ENCODE data around the gene ITPR3.

DNA sequence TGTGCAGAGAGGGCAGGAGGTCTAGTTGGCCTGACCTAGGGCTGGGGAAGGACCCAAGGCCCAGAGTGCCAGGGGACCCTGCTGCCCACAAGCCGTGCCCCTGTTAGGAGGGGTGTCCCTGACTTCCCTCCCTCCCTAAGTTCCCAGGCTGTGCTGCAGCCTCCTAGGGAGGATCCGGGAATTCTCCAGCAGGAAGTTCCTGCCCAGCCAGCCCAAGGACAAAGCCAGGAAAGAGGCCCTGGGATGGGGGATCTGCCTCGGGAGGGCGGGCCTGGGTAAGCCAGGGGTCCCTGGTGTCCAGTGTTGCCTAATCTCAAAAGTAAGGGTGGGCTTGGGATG, 31.8 kb upstream of the ITPR3 start:
- TF ChIP-seq, protein P1, sequence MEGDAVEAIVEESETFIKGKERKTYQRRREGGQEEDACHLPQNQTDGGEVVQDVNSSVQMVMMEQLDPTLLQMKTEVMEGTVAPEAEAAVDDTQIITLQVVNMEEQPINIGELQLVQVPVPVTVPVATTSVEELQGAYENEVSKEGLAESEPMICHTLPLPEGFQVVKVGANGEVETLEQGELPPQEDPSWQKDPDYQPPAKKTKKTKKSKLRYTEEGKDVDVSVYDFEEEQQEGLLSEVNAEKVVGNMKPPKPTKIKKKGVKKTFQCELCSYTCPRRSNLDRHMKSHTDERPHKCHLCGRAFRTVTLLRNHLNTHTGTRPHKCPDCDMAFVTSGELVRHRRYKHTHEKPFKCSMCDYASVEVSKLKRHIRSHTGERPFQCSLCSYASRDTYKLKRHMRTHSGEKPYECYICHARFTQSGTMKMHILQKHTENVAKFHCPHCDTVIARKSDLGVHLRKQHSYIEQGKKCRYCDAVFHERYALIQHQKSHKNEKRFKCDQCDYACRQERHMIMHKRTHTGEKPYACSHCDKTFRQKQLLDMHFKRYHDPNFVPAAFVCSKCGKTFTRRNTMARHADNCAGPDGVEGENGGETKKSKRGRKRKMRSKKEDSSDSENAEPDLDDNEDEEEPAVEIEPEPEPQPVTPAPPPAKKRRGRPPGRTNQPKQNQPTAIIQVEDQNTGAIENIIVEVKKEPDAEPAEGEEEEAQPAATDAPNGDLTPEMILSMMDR (IDR thresholded peaks at IDR 0.05) = no peak
- TF ChIP-seq GABPA (IDR thresholded peaks at IDR 0.05; ENCODE audit: low read depth) (no peak), POLR2AphosphoS5 (IDR thresholded peaks at IDR 0.05; ENCODE audit: low read depth, low read length) (no peak), NFIC (IDR thresholded peaks at IDR 0.05; ENCODE audit: borderline replicate concordance) (no peak), MAX (IDR thresholded peaks at IDR 0.05; ENCODE audit: low read depth) (no peak), USF2 (IDR thresholded peaks at IDR 0.05; ENCODE audit: borderline replicate concordance, low read depth, low read length) (no peak), RAD21 (IDR thresholded peaks at IDR 0.05; ENCODE audit: low read length) (no peak), JUND (IDR thresholded peaks at IDR 0.05) (no peak), CHD2 (IDR thresholded peaks at IDR 0.05; ENCODE audit: low read length, partially characterized antibody) (no peak)
- TF ChIP-seq, protein P2, sequence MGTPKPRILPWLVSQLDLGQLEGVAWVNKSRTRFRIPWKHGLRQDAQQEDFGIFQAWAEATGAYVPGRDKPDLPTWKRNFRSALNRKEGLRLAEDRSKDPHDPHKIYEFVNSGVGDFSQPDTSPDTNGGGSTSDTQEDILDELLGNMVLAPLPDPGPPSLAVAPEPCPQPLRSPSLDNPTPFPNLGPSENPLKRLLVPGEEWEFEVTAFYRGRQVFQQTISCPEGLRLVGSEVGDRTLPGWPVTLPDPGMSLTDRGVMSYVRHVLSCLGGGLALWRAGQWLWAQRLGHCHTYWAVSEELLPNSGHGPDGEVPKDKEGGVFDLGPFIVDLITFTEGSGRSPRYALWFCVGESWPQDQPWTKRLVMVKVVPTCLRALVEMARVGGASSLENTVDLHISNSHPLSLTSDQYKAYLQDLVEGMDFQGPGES (IDR thresholded peaks at IDR 0.05; ENCODE audit: low read depth, low read length) = no peak
